H9 (cell line): ENCODE data around the gene N4BP2. TPM values are rescaled to one million over a fixed set of nuclear protein-coding genes. Genes with fewer than 3 reads are reported as not detected.

Source experiments
- DNase-seq: peaks from one replicate; pipeline ENCODE4 v3.0.0-alpha.2; 2017
- H2AFZ ChIP-seq: one replicate; pipeline ENCODE4 v1.6.1; 2013; ENCODE audit warnings: mild to moderate bottlenecking, low read length, control low read depth, moderate library complexity
- H2AK5ac ChIP-seq: 2 replicates; pipeline ENCODE4 v1.6.1; 2013; ENCODE audit warnings: low read length, control low read depth, mixed read lengths; ENCODE audit not compliant: insufficient read length
- H2BK120ac ChIP-seq: one replicate; pipeline ENCODE4 v1.6.1; 2013; ENCODE audit warnings: low read depth, mild to moderate bottlenecking, low read length, control low read depth, inconsistent platforms; ENCODE audit not compliant: poor library complexity, severe bottlenecking
- H2BK12ac ChIP-seq: 2 replicates; pipeline ENCODE4 v1.6.1; 2013; ENCODE audit warnings: low read length, control low read depth, mixed read lengths, low read depth; ENCODE audit not compliant: insufficient read length
- H2BK15ac ChIP-seq: 2 replicates; pipeline ENCODE4 v1.6.1; 2013; ENCODE audit warnings: low read depth, low read length, control low read depth
- H2BK20ac ChIP-seq: one replicate; pipeline ENCODE4 v1.6.1; 2013; ENCODE audit warnings: low read depth, mild to moderate bottlenecking, low read length, control low read depth, inconsistent platforms; ENCODE audit not compliant: poor library complexity, severe bottlenecking
- H2BK5ac ChIP-seq: 2 replicates; pipeline ENCODE4 v1.6.1; 2013; ENCODE audit warnings: low read length, control low read depth, mixed read lengths; ENCODE audit not compliant: insufficient read length
- H3K14ac ChIP-seq: 2 replicates; pipeline ENCODE4 v1.6.1; 2013; ENCODE audit warnings: low read length, control low read depth; ENCODE audit not compliant: insufficient read depth
- H3K18ac ChIP-seq: 2 replicates; pipeline ENCODE4 v1.6.1; 2013; ENCODE audit warnings: low read depth, mild to moderate bottlenecking, mixed read lengths, low read length, control low read depth; ENCODE audit not compliant: insufficient read length
- H3K23ac ChIP-seq: 2 replicates; pipeline ENCODE4 v1.6.1; 2013; ENCODE audit warnings: low read length, control low read depth, mixed read lengths, low read depth; ENCODE audit not compliant: insufficient read length
- H3K23me2 ChIP-seq: 2 replicates; pipeline ENCODE4 v1.6.1; 2013; ENCODE audit warnings: low read depth, mild to moderate bottlenecking, mixed read lengths, low read length, control low read depth; ENCODE audit not compliant: insufficient read length, poor library complexity, severe bottlenecking
- H3K27ac ChIP-seq: 2 replicates; pipeline ENCODE4 v1.5.1; 2013; ENCODE audit warnings: low read length, control low read depth, mixed read lengths, low read depth; ENCODE audit not compliant: insufficient read length
- H3K27me3 ChIP-seq: 2 replicates; pipeline ENCODE4 v1.6.1; 2013; ENCODE audit warnings: low read length, control low read depth, inconsistent platforms; ENCODE audit not compliant: insufficient read depth
- H3K4ac ChIP-seq: 2 replicates; pipeline ENCODE4 v1.6.1; 2013; ENCODE audit warnings: low read depth, mild to moderate bottlenecking, control low read depth, inconsistent platforms, low read length, moderate library complexity
- H3K4me1 ChIP-seq: 2 replicates; pipeline ENCODE4 v1.6.1; 2013; ENCODE audit warnings: low read length, control low read depth, inconsistent platforms; ENCODE audit not compliant: insufficient read depth
- H3K4me2 ChIP-seq: 2 replicates; pipeline ENCODE4 v1.6.1; 2013; ENCODE audit warnings: low read length, control low read depth, mixed read lengths; ENCODE audit not compliant: insufficient read length, insufficient read depth
- H3K56ac ChIP-seq: 2 replicates; pipeline ENCODE4 v1.6.1; 2013; ENCODE audit warnings: low read depth, mild to moderate bottlenecking, mixed read lengths, low read length, control low read depth; ENCODE audit not compliant: insufficient read length
- H3K79me1 ChIP-seq: 2 replicates; pipeline ENCODE4 v1.6.1; 2013; ENCODE audit warnings: low read depth, mild to moderate bottlenecking, moderate library complexity, low read length, control low read depth, inconsistent platforms; ENCODE audit not compliant: insufficient read depth, poor library complexity, severe bottlenecking
- H3K79me2 ChIP-seq: 2 replicates; pipeline ENCODE4 v1.6.1; 2013; ENCODE audit warnings: low read length, control low read depth, inconsistent platforms; ENCODE audit not compliant: insufficient read depth
- H3K9ac ChIP-seq: 2 replicates; pipeline ENCODE4 v1.6.1; 2013; ENCODE audit warnings: low read length, control low read depth, mixed read lengths; ENCODE audit not compliant: insufficient read length; ENCODE audit errors: extremely low read depth
- H3K9me3 ChIP-seq: one replicate; pipeline ENCODE4 v1.6.1; 2013; ENCODE audit warnings: low read depth, low read length, inconsistent platforms; ENCODE audit not compliant: control insufficient read depth
- H3T11ph ChIP-seq: one replicate; pipeline ENCODE4 v1.6.1; 2013; ENCODE audit warnings: mild to moderate bottlenecking, low read length, control low read depth, inconsistent platforms
- H4K20me1 ChIP-seq: one replicate; pipeline ENCODE4 v1.6.1; 2013; ENCODE audit not compliant: control insufficient read depth, insufficient read length, insufficient read depth
- H4K5ac ChIP-seq: 2 replicates; pipeline ENCODE4 v1.6.1; 2013; ENCODE audit warnings: low read depth, mild to moderate bottlenecking, mixed read lengths, low read length, control low read depth; ENCODE audit not compliant: insufficient read length
- H4K8ac ChIP-seq: replicated peaks from 2 replicates; pipeline ENCODE4 v1.6.1; 2013; ENCODE audit warnings: low read length, control low read depth, mixed read lengths, low read depth; ENCODE audit not compliant: insufficient read length
- H4K91ac ChIP-seq: 2 replicates; pipeline ENCODE4 v1.6.1; 2013; ENCODE audit warnings: low read depth, mild to moderate bottlenecking, moderate library complexity, mixed read lengths, low read length, control low read depth; ENCODE audit not compliant: insufficient read length
- H3K27ac Mint-ChIP-seq, 3 experiments: 2 replicates in 2 of 3; 3 replicates in 1 of 3; pipeline ENCODE4 v1.8.0; 2020 to 2021; ENCODE audit warnings: mixed read lengths in 3 of 3, mild to moderate bottlenecking in 1 of 3, moderate library complexity in 1 of 3
- H3K27me3 Mint-ChIP-seq: 2 replicates; pipeline ENCODE4 v1.8.0; 2021; ENCODE audit warnings: low read depth, mild to moderate bottlenecking, moderate library complexity, mixed read lengths
- H3K36me3 Mint-ChIP-seq, 3 experiments: 2 replicates in 2 of 3; 3 replicates in 1 of 3; pipeline ENCODE4 v1.8.0; 2020 to 2021; ENCODE audit warnings: low read depth in 3 of 3, mixed read lengths in 3 of 3; ENCODE audit not compliant: insufficient read depth in 1 of 3
- H3K4me1 Mint-ChIP-seq, 2 experiments: 2 replicates each; pipeline ENCODE4 v1.8.0; 2020; ENCODE audit warnings: mixed read lengths in 2 of 2
- H3K4me3 Mint-ChIP-seq, 2 experiments: 2 replicates in 1 of 2; 3 replicates in 1 of 2; pipeline ENCODE4 v1.8.0; 2020 to 2021; ENCODE audit warnings: mild to moderate bottlenecking in 2 of 2, mixed read lengths in 2 of 2, moderate library complexity in 1 of 2
- H3K9me3 Mint-ChIP-seq, 2 experiments: 2 replicates in 1 of 2; 3 replicates in 1 of 2; pipeline ENCODE4 v1.8.0; 2020; ENCODE audit warnings: mild to moderate bottlenecking in 2 of 2, mixed read lengths in 2 of 2, moderate library complexity in 1 of 2
- CTCF ChIP-seq: fragments of 200-600 bp; sonication (generic); conservative IDR thresholded peaks from 3 replicates; pipeline ENCODE4 v1.8.0; 2021; ENCODE audit warnings: antibody characterized with exemption, mild to moderate bottlenecking
- WGBS: extraction: QIAGEN DNeasy Blood & Tissue Kit; methylation state at CpG from one replicate; pipeline ENCODE4 v1.1.7; 2013; ENCODE audit warnings: missing lambda C conversion rate, low lambda C conversion rate, mixed read lengths; ENCODE audit not compliant: insufficient read length; ENCODE audit errors: extremely low coverage; 5-methylcytosine and 5-hydroxymethylcytosine counted together
- total RNA-seq: library from RNA; stranded (reverse); gene quantifications from 2 replicates; pipeline ENCODE4 v1.2.1, GENCODE V29; 2021

N4BP2 gene
- total RNA-seq, 1 experiment from 2014 or later: 35.0 TPM

- no peaks in the 10 kb centered on the region for H3K79me2 ChIP-seq
- no peak overlapping the region for H4K91ac ChIP-seq
- no peak overlapping the region for H2BK12ac ChIP-seq
- H4K20me1 ChIP-seq: no peaks in the 10 kb centered on the region
- peaks cover 4% of the 10 kb centered on the region for H3K4me1 ChIP-seq
- Mint-ChIP-seq H3K4me3 (no peak overlapping the region), H3K27ac (no peak overlapping the region), H3K36me3 (peaks cover 12 to 45% (median 33%) of the 10 kb centered on the region in 3 experiments; a peak in 6 of 7 replicates), H3K27me3 (no peaks in the 10 kb centered on the region), H3K4me1 (peaks cover 31 to 33% of the 10 kb centered on the region in 2 experiments), H3K9me3 (no peaks in the 10 kb centered on the region)
- H3K9ac ChIP-seq: no peak overlapping the region
- no peak overlapping the region for H3K56ac ChIP-seq
- H3K23me2 ChIP-seq: no peaks in the 10 kb centered on the region
- H2AK5ac ChIP-seq: no peak overlapping the region
- no peak overlapping the region for H2BK120ac ChIP-seq
- no peak overlapping the region for H2AFZ ChIP-seq
- no peak overlapping the region for H4K8ac ChIP-seq
- no peak overlapping the region for H3K4me2 ChIP-seq
- H3K23ac ChIP-seq: no peak overlapping the region
- no peaks in the 10 kb centered on the region for H3K79me1 ChIP-seq
- H3K4ac ChIP-seq: no peak overlapping the region
- H3K18ac ChIP-seq: no peak overlapping the region
- no peaks in the 10 kb centered on the region for H3K27me3 ChIP-seq
- no peak overlapping the region for H2BK20ac ChIP-seq
- no peak overlapping the region for H3T11ph ChIP-seq
- H2BK15ac ChIP-seq: no peak overlapping the region
- DNase-seq: no peak
- H3K9me3 ChIP-seq: no peaks in the 10 kb centered on the region
- H3K27ac ChIP-seq: no peak overlapping the region
- H3K14ac ChIP-seq: no peak overlapping the region
- H4K5ac ChIP-seq: no peak overlapping the region
- H2BK5ac ChIP-seq: no peak overlapping the region
- no peak for TF ChIP-seq CTCF
- WGBS: no CpG with 5 or more reads among the region's 1 CpG
These were observed 66.3 kb downstream of the N4BP2 start for GRCh38 chr4:40122941-40123340.
